GM12878 (cell line): Measurements from ENCODE around the gene MUC5AC. TPM values are rescaled to one million over a fixed set of nuclear protein-coding genes. Genes with fewer than 3 reads are reported as not detected.

ENCODE experiments used
- ATAC-seq: fragments of 200-7000 bp; cut with Tn5 transposase; 3 replicates; pipeline ENCODE4 v1.9.1; 2020; ENCODE audit warnings: mild to moderate bottlenecking, moderate library complexity
- BruUV-seq: library from RNA; stranded (reverse); fragments of 400-500 nt; replicated peaks from 2 replicates; lab custom pipeline; 2021; lab: Mats Ljungman, UMichigan
- CTCF ChIA-PET: fragments of 300-600 bp; sonication (Branson Sonifier 250); formaldehyde crosslinking; extraction: SDS; loops from one replicate; lab custom pipeline; 2021; ENCODE audit warnings: inconsistent platforms; lab: Yijun Ruan, JAX
- POLR2A ChIA-PET: fragments of 350-600 bp; formaldehyde crosslinking; extraction: SDS; loops from one replicate; lab custom pipeline; 2021; ENCODE audit warnings: inconsistent platforms; lab: Charles Lee
- RAD21 ChIA-PET: fragments of 300-600 bp; sonication (Branson Sonifier 250); formaldehyde crosslinking; loops from one replicate; lab custom pipeline; 2023; ENCODE audit warnings: antibody characterized with exemption; ENCODE audit not compliant: unreplicated experiment; lab: Charles Lee
- SMC1A ChIA-PET: fragments of 300-600 bp; sonication (Branson Sonifier 250); formaldehyde crosslinking; loops from one replicate; lab custom pipeline; 2023; ENCODE audit not compliant: unreplicated experiment, uncharacterized antibody; lab: Charles Lee
- DNase-seq: peaks from one replicate; pipeline ENCODE4 v3.0.0-alpha.2; 2011; ENCODE audit warnings: low read depth, low spot score
- FAIRE-seq: peaks from 3 replicates; lab custom pipeline; 2011; peaks lifted over from hg19 to GRCh38; lab: Jason Lieb, UNC
- H2AFZ ChIP-seq: 2 replicates; pipeline ENCODE4 v1.6.0; 2011; ENCODE audit warnings: low read depth, low read length, control low read depth; ENCODE audit not compliant: control insufficient read depth
- H3K27ac ChIP-seq: 2 replicates; pipeline ENCODE4 v1.5.1; 2011; ENCODE audit warnings: control low read depth; ENCODE audit not compliant: control insufficient read depth, insufficient read depth
- H3K27me3 ChIP-seq, 2 experiments: replicated peaks in 1 of 2; 2 replicates each; pipeline versions ENCODE4 v1.6.0 to v1.6.1; 2011; ENCODE audit warnings: low read length in 1 of 2; ENCODE audit not compliant: control insufficient read depth in 2 of 2, insufficient read depth in 2 of 2
- H3K36me3 ChIP-seq, 2 experiments: 2 replicates each; pipeline ENCODE4 v1.5.1; 2011; ENCODE audit warnings: low read length in 1 of 2; ENCODE audit not compliant: control insufficient read depth in 2 of 2, insufficient read depth in 2 of 2
- H3K4me1 ChIP-seq: 2 replicates; pipeline ENCODE4 v1.6.1; 2011; ENCODE audit warnings: mild to moderate bottlenecking, low read length, moderate library complexity, mixed read lengths; ENCODE audit not compliant: control insufficient read depth, insufficient read depth
- H3K4me2 ChIP-seq: 2 replicates; pipeline ENCODE4 v1.6.0; 2011; ENCODE audit warnings: control low read depth; ENCODE audit not compliant: control insufficient read depth, insufficient read depth
- H3K4me3 ChIP-seq: fragments of 200-600 bp; sonication (generic); 2 replicates; pipeline ENCODE4 v1.5.1; 2016
- H3K79me2 ChIP-seq: 2 replicates; pipeline ENCODE4 v1.6.0; 2011; ENCODE audit warnings: low read length; ENCODE audit not compliant: control insufficient read depth, insufficient read depth
- H3K9ac ChIP-seq: 2 replicates; pipeline ENCODE4 v1.8.0; 2011; ENCODE audit warnings: low read length, control low read depth, mixed read lengths; ENCODE audit not compliant: control insufficient read depth, insufficient read depth
- H3K9me3 ChIP-seq: replicated peaks from 3 replicates; pipeline ENCODE4 v1.5.1; 2011; ENCODE audit warnings: mild to moderate bottlenecking, low read length; ENCODE audit not compliant: control insufficient read depth, insufficient read depth
- H4K20me1 ChIP-seq: 2 replicates; pipeline ENCODE4 v1.6.0; 2011; ENCODE audit not compliant: control insufficient read depth, insufficient read depth
- FOXM1 ChIP-seq: IDR thresholded peaks from 2 replicates; pipeline ENCODE4 v1.6.1; 2012; ENCODE audit warnings: low read depth, mild to moderate bottlenecking, inconsistent platforms, low read length, moderate library complexity
- PAX5 ChIP-seq: IDR thresholded peaks from 2 replicates; pipeline ENCODE4 v1.6.1; 2011; ENCODE audit warnings: low read depth, low read length, borderline replicate concordance
- SKIL ChIP-seq: fragments of 450-650 bp; IDR thresholded peaks from 2 replicates; pipeline ENCODE4 v1.6.1; 2017; ENCODE audit warnings: mild to moderate bottlenecking, low read depth, inconsistent platforms; ENCODE audit not compliant: poor library complexity, severe bottlenecking
- TAF1 ChIP-seq: IDR thresholded peaks from 2 replicates; pipeline ENCODE4 v1.6.1; 2011; ENCODE audit warnings: mild to moderate bottlenecking, low read depth, low read length, borderline replicate concordance
- USF1 ChIP-seq: IDR thresholded peaks from 2 replicates; pipeline ENCODE4 v1.6.1; 2011; ENCODE audit warnings: borderline replicate concordance, low read depth, mild to moderate bottlenecking, moderate library complexity, mixed read lengths, low read length; ENCODE audit not compliant: insufficient read depth; ENCODE audit errors: extremely low read length
- WGBS: methylation state at CpG from one replicate; pipeline ENCODE4 v1.1.6; 2016; ENCODE audit warnings: low lambda C conversion rate; ENCODE audit not compliant: insufficient replicate concordance, insufficient coverage; ENCODE audit errors: missing lambda C conversion rate; 5-methylcytosine and 5-hydroxymethylcytosine counted together
- in situ Hi-C: fragments of 300-500 bp; cut with MboI; formaldehyde crosslinking; loops from 9 replicates; pipeline ENCODE4 v1.14.3; 2018; ENCODE audit warnings: mixed read lengths
- intact Hi-C: fragments of 100-400 bp; cut with micrococcal nuclease; formaldehyde crosslinking; loops from one replicate; pipeline ENCODE4 v1.14.2; 2022; ENCODE audit not compliant: unreplicated experiment
- polyA plus RNA-seq, 11 experiments: library from polyadenylated mRNA; depleted of rRNA in 4 of 11; unstranded in 6 of 11; stranded (reverse) in 5 of 11; fragments of >200 nt; fragmentation: Nextera tagmentation in 4 of 11; fragmentation: Illumina TruSeq in 1 of 11; extraction: Ambion mirVana in 4 of 11; extraction: Trizol in 1 of 11; gene quantifications; 1 replicate in 1 of 11; 2 replicates in 10 of 11; pipeline versions ENCODE4 v1.2.1 to v1.2.3, GENCODE V29; 2011 to 2016; ENCODE audit warnings: inconsistent platforms in 2 of 11, missing spikeins in 2 of 11, low read depth in 1 of 11
- total RNA-seq, 4 experiments: library from RNA; depleted of rRNA in 3 of 4; stranded (reverse); fragments of >200 nt in 3 of 4; fragmentation: Illumina TruSeq in 1 of 4; extraction: Trizol in 1 of 4; gene quantifications; 2 replicates each; pipeline versions ENCODE4 v1.2.1 to v1.2.3, GENCODE V29; 2013 to 2021

Gene MUC5AC
- total and polyA plus RNA-seq, 10 of the 15 experiments (the other 5 are each of a cell fraction or from before 2014, with no cell fraction given): under 0.01 to 0.01 TPM; not detected in 8

GRCh38 chr11:1226986-1227550 lies 69.3 kb downstream of the MUC5AC start (continued):
- TF ChIP-seq SKIL: no peak

GRCh38 chr11:1227551-1228100 lies 69.9 kb downstream of the MUC5AC start:
- intact Hi-C loops: no loop called here
- no TSS peak for BruUV-seq
- ChIA-PET RAD21 (no interaction called here), POLR2A (no interaction called here), SMC1A (no interaction called here), CTCF (no interaction called here)
- Histone ChIP-seq H3K4me2 (no peak overlapping the region), H4K20me1 (no peaks in the 10 kb centered on the region), H3K79me2 (no peaks in the 10 kb centered on the region), H2AFZ (no peak overlapping the region), H3K4me1 (no peaks in the 10 kb centered on the region), H3K4me3 (no peak overlapping the region), H3K9me3 (no peaks in the 10 kb centered on the region), H3K36me3 (no peaks in the 10 kb centered on the region), H3K27ac (no peak overlapping the region), H3K27me3 (no peaks in the 10 kb centered on the region), H3K9ac (no peak overlapping the region)
- DNase-seq: no peak
- in situ Hi-C loops: no loop called here
- 53% methylated on average over 22 of the region's 23 CpGs for WGBS
- ATAC-seq: no peak
- no peak for TF ChIP-seq TAF1
- no peak for TF ChIP-seq PAX5
- no peak for TF ChIP-seq USF1
- TF ChIP-seq FOXM1: no peak
- FAIRE-seq: no peak
